Calu3 (cell line): Measurements from ENCODE around the gene FRMPD4. TPM values are rescaled to one million over a fixed set of nuclear protein-coding genes. Genes with fewer than 3 reads are reported as not detected.

Source experiments
- BruUV-seq: library from RNA; stranded (reverse); fragments of 400-500 nt; replicated peaks from 2 replicates; lab custom pipeline; 2021; lab: Mats Ljungman, UMichigan
- CTCF ChIA-PET: fragments of 300-600 bp; sonication (Branson Sonifier 250); formaldehyde crosslinking; loops from one replicate; lab custom pipeline; 2022; ENCODE audit warnings: antibody characterized with exemption; lab: Charles Lee
- DNase-seq: peaks from one replicate; pipeline ENCODE4 v3.0.0; 2022
- H3K27ac Mint-ChIP-seq: one replicate; pipeline ENCODE4 v1.8.0; 2022; ENCODE audit warnings: mixed read lengths; ENCODE audit not compliant: unreplicated experiment
- H3K27me3 Mint-ChIP-seq: one replicate; pipeline ENCODE4 v1.8.0; 2022; ENCODE audit warnings: mixed read lengths; ENCODE audit not compliant: unreplicated experiment
- H3K36me3 Mint-ChIP-seq: one replicate; pipeline ENCODE4 v1.8.0; 2022; ENCODE audit warnings: mild to moderate bottlenecking, moderate library complexity, mixed read lengths; ENCODE audit not compliant: insufficient read depth, unreplicated experiment
- H3K4me1 Mint-ChIP-seq: one replicate; pipeline ENCODE4 v1.8.0; 2022; ENCODE audit warnings: mild to moderate bottlenecking, low read depth, mixed read lengths; ENCODE audit not compliant: unreplicated experiment
- H3K4me3 Mint-ChIP-seq: one replicate; pipeline ENCODE4 v1.8.0; 2022; ENCODE audit warnings: mild to moderate bottlenecking, low read depth, moderate library complexity, mixed read lengths; ENCODE audit not compliant: unreplicated experiment
- H3K9me3 Mint-ChIP-seq: one replicate; pipeline ENCODE4 v1.8.0; 2022; ENCODE audit warnings: low read depth, mixed read lengths; ENCODE audit not compliant: unreplicated experiment
- intact Hi-C: fragments of 100-400 bp; cut with micrococcal nuclease; formaldehyde crosslinking; loops from one replicate; pipeline ENCODE4 v1.10.0; 2022; ENCODE audit not compliant: unreplicated experiment
- total RNA-seq: library from RNA; stranded (reverse); gene quantifications from 2 replicates; pipeline ENCODE4 v1.2.3, GENCODE V29; 2022
- TF ChIP-seq, protein P1 (sequence below): fragments of 200-600 bp; IDR thresholded peaks from one replicate; pipeline ENCODE4 v1.8.0; 2022; ENCODE audit warnings: antibody characterized with exemption; ENCODE audit not compliant: unreplicated experiment

Gene FRMPD4
- total RNA-seq, 1 experiment from 2014 or later: not detected

DNA sequence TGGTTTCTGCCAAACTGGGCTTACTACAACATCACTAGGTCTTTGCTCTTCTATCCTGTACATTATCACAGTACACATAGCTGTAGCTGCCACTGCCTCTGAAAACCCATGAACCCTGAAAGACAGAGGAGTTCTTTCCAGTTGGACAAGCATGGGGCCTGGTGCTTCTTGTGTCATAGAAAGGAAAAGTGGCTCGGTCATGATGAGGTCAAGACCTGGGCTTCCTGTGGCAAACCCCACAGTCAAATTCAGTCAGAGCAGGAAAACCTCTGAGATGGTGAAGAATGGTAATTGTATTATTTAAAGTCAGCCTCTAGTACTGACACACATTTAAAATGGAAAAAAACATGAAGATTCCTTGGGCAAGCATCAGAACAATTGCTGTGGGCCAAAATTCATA lies 519.6 kb downstream of the FRMPD4 start:
- CTCF ChIA-PET: no interaction called here
- no TSS peak for BruUV-seq
- no peaks in the 10 kb centered on the region for H3K9me3 Mint-ChIP-seq

DNA sequence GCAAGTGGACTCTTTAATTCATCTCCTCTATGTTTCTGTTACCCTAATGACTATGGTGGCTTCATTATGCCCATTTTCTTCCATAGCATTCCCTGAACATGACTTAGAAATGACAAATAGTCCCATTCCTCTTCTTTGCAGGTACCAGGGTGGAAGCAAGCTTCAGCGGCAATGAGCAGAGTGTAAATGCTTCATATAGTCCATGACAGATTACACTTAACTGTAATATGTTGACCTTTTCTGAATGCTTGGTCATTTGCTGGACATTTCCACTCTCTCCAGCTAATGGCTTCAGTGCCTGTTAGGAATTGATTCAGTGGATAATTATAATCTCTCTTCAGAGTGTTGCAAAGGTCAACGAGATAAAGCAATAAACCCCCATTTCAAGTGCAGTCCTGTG lies 523.2 kb downstream of the FRMPD4 start:
- no peak for DNase-seq
- Mint-ChIP-seq H3K27ac (no peak overlapping the region), H3K9me3 (peaks cover 2% of the 10 kb centered on the region), H3K36me3 (no peaks in the 10 kb centered on the region), H3K4me1 (no peaks in the 10 kb centered on the region), H3K27me3 (peaks cover 43% of the 10 kb centered on the region), H3K4me3 (no peak overlapping the region)
- intact Hi-C loops: no loop called here
- no TSS peak for BruUV-seq
- TF ChIP-seq, protein P1, sequence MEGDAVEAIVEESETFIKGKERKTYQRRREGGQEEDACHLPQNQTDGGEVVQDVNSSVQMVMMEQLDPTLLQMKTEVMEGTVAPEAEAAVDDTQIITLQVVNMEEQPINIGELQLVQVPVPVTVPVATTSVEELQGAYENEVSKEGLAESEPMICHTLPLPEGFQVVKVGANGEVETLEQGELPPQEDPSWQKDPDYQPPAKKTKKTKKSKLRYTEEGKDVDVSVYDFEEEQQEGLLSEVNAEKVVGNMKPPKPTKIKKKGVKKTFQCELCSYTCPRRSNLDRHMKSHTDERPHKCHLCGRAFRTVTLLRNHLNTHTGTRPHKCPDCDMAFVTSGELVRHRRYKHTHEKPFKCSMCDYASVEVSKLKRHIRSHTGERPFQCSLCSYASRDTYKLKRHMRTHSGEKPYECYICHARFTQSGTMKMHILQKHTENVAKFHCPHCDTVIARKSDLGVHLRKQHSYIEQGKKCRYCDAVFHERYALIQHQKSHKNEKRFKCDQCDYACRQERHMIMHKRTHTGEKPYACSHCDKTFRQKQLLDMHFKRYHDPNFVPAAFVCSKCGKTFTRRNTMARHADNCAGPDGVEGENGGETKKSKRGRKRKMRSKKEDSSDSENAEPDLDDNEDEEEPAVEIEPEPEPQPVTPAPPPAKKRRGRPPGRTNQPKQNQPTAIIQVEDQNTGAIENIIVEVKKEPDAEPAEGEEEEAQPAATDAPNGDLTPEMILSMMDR: no peak
- CTCF ChIA-PET: no interaction called here

More for the DNA sequence above, 519.6 kb downstream of the FRMPD4 start:
- H3K27ac Mint-ChIP-seq: no peak overlapping the region
- H3K27me3 Mint-ChIP-seq: peaks cover 7% of the 10 kb centered on the region
- H3K4me1 Mint-ChIP-seq: no peaks in the 10 kb centered on the region
- no peak overlapping the region for H3K4me3 Mint-ChIP-seq
- intact Hi-C loops: no loop called here
- TF ChIP-seq, protein P1: no peak
- no peaks in the 10 kb centered on the region for H3K36me3 Mint-ChIP-seq
- no peak for DNase-seq

DNA sequence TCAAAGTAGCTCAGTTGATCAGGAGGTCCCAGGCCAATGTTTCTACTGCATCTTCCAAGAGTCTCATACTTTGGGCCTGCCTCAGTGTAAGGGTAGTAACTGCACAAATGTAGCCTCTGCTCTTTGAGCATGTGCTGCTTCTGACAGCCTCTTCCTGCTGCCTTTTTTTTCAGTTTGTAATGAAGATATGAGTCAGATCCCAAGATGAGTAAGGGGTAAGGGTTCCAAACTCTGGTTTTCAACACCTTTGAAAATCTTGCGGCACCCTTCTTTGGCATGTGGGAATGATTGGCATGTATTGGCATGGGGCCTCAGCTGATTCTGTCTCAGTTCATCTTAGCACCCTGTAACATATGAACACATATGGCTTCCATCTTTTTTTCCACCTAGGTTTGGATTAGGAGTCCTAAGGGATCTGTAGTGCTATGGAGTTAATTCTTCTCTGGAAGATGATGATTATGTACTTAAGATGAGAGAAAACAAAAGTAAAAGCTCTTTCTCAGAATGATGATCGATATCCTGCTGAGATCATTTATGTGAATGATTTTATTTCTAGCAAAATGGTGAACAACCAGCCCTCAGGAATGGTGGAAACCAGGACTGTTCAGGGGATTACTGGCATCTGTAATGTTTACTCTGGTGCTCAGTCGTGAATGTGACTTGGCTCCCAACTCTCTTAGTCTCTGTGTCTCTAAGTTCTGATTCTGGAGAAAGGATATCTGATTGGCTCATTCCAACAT lies 534.3 kb downstream of the FRMPD4 start:
- CTCF ChIA-PET: no interaction called here
- Mint-ChIP-seq H3K4me1 (no peaks in the 10 kb centered on the region), H3K9me3 (no peaks in the 10 kb centered on the region), H3K27me3 (peaks cover 1% of the 10 kb centered on the region), H3K36me3 (no peaks in the 10 kb centered on the region), H3K27ac (no peak overlapping the region), H3K4me3 (no peak overlapping the region)
- intact Hi-C loops: no loop called here
- no peak for DNase-seq
- TF ChIP-seq, protein P1: no peak
- BruUV-seq: no TSS peak

DNA sequence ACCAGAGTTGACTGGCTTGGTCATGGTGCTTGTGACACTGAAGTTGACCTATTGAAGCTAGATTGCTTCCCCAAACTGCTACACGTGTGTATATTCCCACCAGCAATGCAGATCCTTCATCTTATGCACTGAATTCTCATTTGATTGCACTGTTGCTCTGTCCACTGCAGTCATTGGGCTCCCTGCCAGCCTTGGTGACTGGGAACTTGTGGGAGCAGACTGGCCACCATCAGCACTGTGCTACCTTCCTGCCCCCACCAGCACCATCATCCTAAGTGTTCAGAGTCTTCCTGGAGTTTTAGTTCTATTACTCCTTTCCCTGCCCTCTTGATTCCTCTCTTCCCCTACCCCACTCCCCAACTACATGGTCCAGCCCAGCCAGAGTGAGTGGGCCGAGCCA lies 535.2 kb downstream of the FRMPD4 start:
- Mint-ChIP-seq H3K27ac (no peak overlapping the region), H3K4me1 (no peaks in the 10 kb centered on the region), H3K27me3 (peaks cover 3% of the 10 kb centered on the region), H3K9me3 (no peaks in the 10 kb centered on the region), H3K4me3 (no peak overlapping the region), H3K36me3 (no peaks in the 10 kb centered on the region)
- DNase-seq: no peak
- intact Hi-C loops: no loop called here
- no TSS peak for BruUV-seq
- CTCF ChIA-PET: no interaction called here
- TF ChIP-seq, protein P1: no peak
